ENCODE measurements around the gene PTX4.

PTX4 gene

GRCh38 chr16:1488619-1489018 lies at the start of gene PTX4:
Gene PTX4, minus strand, starts transcription at chr16:1488944. Its CDS starts 35 bp downstream, at chr16:1488909.
- no peak for DNase-seq

- DNase-seq = no peak
These were observed 49.1 kb upstream of the PTX4 start for GRCh38 chr16:1537763-1538289.

- no peak for DNase-seq
These were observed 48.4 kb upstream of the PTX4 start for GRCh38 chr16:1537138-1537577.

GRCh38 chr16:1536601-1537000 lies 47.9 kb upstream of the PTX4 start:
- DNase-seq = no peak

GRCh38 chr16:1535391-1536291 lies 46.9 kb upstream of the PTX4 start:
- DNase-seq = no peak

- DNase-seq = no peak
These were observed 45.6 kb upstream of the PTX4 start for GRCh38 chr16:1534021-1535020.

GRCh38 chr16:1533443-1533951 lies 44.8 kb upstream of the PTX4 start, which contains the start of gene TMEM204:
Gene TMEM204, plus strand, starts transcription at chr16:1533666. Its CDS starts 610 bp downstream, at chr16:1534276.
- DNase-seq = no peak

GRCh38 chr16:1532771-1533170 lies 44.0 kb upstream of the PTX4 start:
- no peak for DNase-seq

- no peak for DNase-seq
These were observed 43.5 kb upstream of the PTX4 start for GRCh38 chr16:1532081-1532760.

GRCh38 chr16:1531638-1531910 lies 42.8 kb upstream of the PTX4 start:
- no peak for DNase-seq

- no peak for DNase-seq
These were observed 42.3 kb upstream of the PTX4 start for GRCh38 chr16:1530883-1531637.

GRCh38 chr16:1530349-1530882 lies 41.7 kb upstream of the PTX4 start:
- DNase-seq = no peak

GRCh38 chr16:1528921-1529537 lies 40.3 kb upstream of the PTX4 start:
- DNase-seq = no peak

- no peak for DNase-seq
These were observed 39.4 kb upstream of the PTX4 start for GRCh38 chr16:1527836-1528811.

- DNase-seq = no peak
These were observed 38.1 kb upstream of the PTX4 start for GRCh38 chr16:1526608-1527555.

GRCh38 chr16:1525871-1526607 lies 37.3 kb upstream of the PTX4 start:
- no peak for DNase-seq

GRCh38 chr16:1524366-1524765 lies 35.6 kb upstream of the PTX4 start:
- DNase-seq = no peak

All from activated CD4-positive, CD25-positive, alpha-beta regulatory T cell (primary cell).